Osteoblast (primary cell): ENCODE results near the gene ALDOA. TPM values are rescaled to one million over a fixed set of nuclear protein-coding genes. Genes with fewer than 3 reads are reported as not detected.

ENCODE experiments used
- DNase-seq: peaks from one replicate; pipeline ENCODE4 v3.0.0; 2011; ENCODE audit warnings: low spot score, mixed read lengths; ENCODE audit not compliant: insufficient read length; ENCODE audit errors: missing footprints
- H2AFZ ChIP-seq: 2 replicates; pipeline ENCODE4 v1.6.0; 2011; ENCODE audit warnings: mild to moderate bottlenecking, low read length
- H3K27ac ChIP-seq: 2 replicates; pipeline ENCODE4 v1.5.1; 2011; ENCODE audit warnings: mild to moderate bottlenecking, low read depth, low read length, moderate library complexity
- H3K27me3 ChIP-seq: 2 replicates; pipeline ENCODE4 v1.6.0; 2012; ENCODE audit warnings: mild to moderate bottlenecking, control low read depth, inconsistent platforms, low read length, moderate library complexity; ENCODE audit not compliant: insufficient read depth
- H3K36me3 ChIP-seq: 2 replicates; pipeline ENCODE4 v1.5.1; 2011; ENCODE audit warnings: mild to moderate bottlenecking, low read length, control low read depth, moderate library complexity; ENCODE audit not compliant: insufficient read depth
- H3K4me1 ChIP-seq: 2 replicates; pipeline ENCODE4 v1.5.1; 2011; ENCODE audit warnings: mild to moderate bottlenecking, low read length, control low read depth, moderate library complexity; ENCODE audit not compliant: insufficient read depth
- H3K4me2 ChIP-seq: 2 replicates; pipeline ENCODE4 v1.6.0; 2011; ENCODE audit warnings: mild to moderate bottlenecking, low read length; ENCODE audit not compliant: insufficient read depth
- H3K4me3 ChIP-seq: fragments of 200-600 bp; sonication (generic); 3 replicates; pipeline ENCODE4 v1.5.1; 2012; ENCODE audit warnings: mild to moderate bottlenecking, low read length, inconsistent platforms; ENCODE audit not compliant: insufficient read depth
- H3K79me2 ChIP-seq: 2 replicates; pipeline ENCODE4 v1.6.0; 2012; ENCODE audit warnings: mild to moderate bottlenecking, low read length, control low read depth, inconsistent platforms; ENCODE audit not compliant: insufficient read depth
- H3K9me3 ChIP-seq: 2 replicates; pipeline ENCODE4 v1.5.1; 2011; ENCODE audit warnings: low read depth, low read length, control low read depth
- H4K20me1 ChIP-seq: 2 replicates; pipeline ENCODE4 v1.6.0; 2012; ENCODE audit warnings: mild to moderate bottlenecking, low read length, control low read depth; ENCODE audit not compliant: insufficient read depth
- total RNA-seq: library from RNA; depleted of rRNA; stranded (reverse); fragments of >200 nt; gene quantifications from 2 replicates; pipeline ENCODE4 v1.2.3, GENCODE V29; 2012
- TF ChIP-seq, protein P1 (sequence below): IDR thresholded peaks from 2 replicates; pipeline ENCODE4 v1.5.1; 2011; ENCODE audit warnings: mild to moderate bottlenecking, low read depth, low read length, moderate library complexity; ENCODE audit errors: extremely low read depth

The ALDOA gene
- total RNA-seq, 1 donor, result 705 TPM

- no peak overlapping the region for H3K4me2 ChIP-seq
These were observed 10.5 kb upstream of the ALDOA start for GRCh38 chr16:30054959-30055553.

GRCh38 chr16:30060346-30060745, 5.2 kb upstream of the ALDOA start:
- Histone ChIP-seq H2AFZ (no peak overlapping the region), H3K27ac (no peak overlapping the region), H3K27me3 (no peaks in the 10 kb centered on the region), H3K79me2 (peaks cover 5% of the 10 kb centered on the region), H3K4me3 (no peak overlapping the region), H3K9me3 (no peaks in the 10 kb centered on the region), H3K4me2 (no peak overlapping the region), H3K36me3 (peaks cover 23% of the 10 kb centered on the region), H4K20me1 (no peaks in the 10 kb centered on the region), H3K4me1 (peaks cover 18% of the 10 kb centered on the region)
- TF ChIP-seq, protein P1, sequence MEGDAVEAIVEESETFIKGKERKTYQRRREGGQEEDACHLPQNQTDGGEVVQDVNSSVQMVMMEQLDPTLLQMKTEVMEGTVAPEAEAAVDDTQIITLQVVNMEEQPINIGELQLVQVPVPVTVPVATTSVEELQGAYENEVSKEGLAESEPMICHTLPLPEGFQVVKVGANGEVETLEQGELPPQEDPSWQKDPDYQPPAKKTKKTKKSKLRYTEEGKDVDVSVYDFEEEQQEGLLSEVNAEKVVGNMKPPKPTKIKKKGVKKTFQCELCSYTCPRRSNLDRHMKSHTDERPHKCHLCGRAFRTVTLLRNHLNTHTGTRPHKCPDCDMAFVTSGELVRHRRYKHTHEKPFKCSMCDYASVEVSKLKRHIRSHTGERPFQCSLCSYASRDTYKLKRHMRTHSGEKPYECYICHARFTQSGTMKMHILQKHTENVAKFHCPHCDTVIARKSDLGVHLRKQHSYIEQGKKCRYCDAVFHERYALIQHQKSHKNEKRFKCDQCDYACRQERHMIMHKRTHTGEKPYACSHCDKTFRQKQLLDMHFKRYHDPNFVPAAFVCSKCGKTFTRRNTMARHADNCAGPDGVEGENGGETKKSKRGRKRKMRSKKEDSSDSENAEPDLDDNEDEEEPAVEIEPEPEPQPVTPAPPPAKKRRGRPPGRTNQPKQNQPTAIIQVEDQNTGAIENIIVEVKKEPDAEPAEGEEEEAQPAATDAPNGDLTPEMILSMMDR, result no peak
- DNase-seq, result peak; percentile 45

More at GRCh38 chr16:30054959-30055553, 10.5 kb upstream of the ALDOA start:
- Histone ChIP-seq H3K36me3 (peaks cover 13% of the 10 kb centered on the region), H3K27me3 (no peaks in the 10 kb centered on the region), H3K4me1 (peaks cover 23% of the 10 kb centered on the region), H3K4me3 (no peak overlapping the region), H3K27ac (no peak overlapping the region), H2AFZ (no peak overlapping the region), H3K9me3 (no peaks in the 10 kb centered on the region), H4K20me1 (no peaks in the 10 kb centered on the region), H3K79me2 (peaks cover 11% of the 10 kb centered on the region)
- TF ChIP-seq, protein P1, result peak; percentile 49
- DNase-seq, result peak; percentile 82

DNA sequence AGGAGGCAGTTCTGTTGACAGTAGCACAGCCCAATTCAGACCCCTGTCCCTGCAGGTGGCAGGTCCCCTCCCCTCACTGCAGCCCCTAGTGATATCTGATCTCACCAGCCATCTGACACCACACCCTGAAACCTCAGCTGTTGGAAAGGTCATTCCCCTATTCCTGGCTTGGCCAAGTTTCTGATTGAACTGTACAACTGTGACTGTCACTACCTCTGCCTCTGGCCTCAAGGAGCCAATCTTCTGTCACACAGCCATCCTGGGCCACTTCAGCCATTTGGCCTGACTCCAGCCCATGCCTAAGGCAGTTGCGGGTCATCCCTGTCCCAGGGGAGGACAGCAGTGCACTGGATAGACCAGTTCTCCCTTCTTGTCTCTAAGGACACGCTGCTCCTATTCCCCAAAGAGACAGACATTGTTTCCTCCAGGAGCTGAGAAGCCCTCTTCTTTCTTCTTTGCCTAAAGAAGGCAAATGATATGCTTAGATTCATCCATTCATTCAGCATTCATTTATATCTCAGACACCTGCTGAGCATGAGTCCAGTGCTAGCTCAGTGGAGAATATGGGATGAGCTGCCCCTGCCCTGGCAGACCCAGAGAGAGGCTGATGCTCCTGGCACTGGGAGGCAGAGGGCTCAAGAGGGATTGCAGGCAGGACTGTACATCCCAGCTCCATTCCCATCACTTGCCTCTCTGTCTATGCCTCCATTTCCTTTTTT, 4.6 kb upstream of the ALDOA start:
- Histone ChIP-seq H3K27me3 (no peaks in the 10 kb centered on the region), H3K4me1 (peaks cover 18% of the 10 kb centered on the region), H3K36me3 (peaks cover 23% of the 10 kb centered on the region), H3K79me2 (peaks cover 9% of the 10 kb centered on the region), H4K20me1 (peaks cover 4% of the 10 kb centered on the region), H3K4me3 (no peak overlapping the region), H2AFZ (no peak overlapping the region), H3K9me3 (no peaks in the 10 kb centered on the region), H3K4me2 (no peak overlapping the region), H3K27ac (no peak overlapping the region)
- DNase-seq, result peak; percentile 49
- TF ChIP-seq, protein P1, result no peak

DNA sequence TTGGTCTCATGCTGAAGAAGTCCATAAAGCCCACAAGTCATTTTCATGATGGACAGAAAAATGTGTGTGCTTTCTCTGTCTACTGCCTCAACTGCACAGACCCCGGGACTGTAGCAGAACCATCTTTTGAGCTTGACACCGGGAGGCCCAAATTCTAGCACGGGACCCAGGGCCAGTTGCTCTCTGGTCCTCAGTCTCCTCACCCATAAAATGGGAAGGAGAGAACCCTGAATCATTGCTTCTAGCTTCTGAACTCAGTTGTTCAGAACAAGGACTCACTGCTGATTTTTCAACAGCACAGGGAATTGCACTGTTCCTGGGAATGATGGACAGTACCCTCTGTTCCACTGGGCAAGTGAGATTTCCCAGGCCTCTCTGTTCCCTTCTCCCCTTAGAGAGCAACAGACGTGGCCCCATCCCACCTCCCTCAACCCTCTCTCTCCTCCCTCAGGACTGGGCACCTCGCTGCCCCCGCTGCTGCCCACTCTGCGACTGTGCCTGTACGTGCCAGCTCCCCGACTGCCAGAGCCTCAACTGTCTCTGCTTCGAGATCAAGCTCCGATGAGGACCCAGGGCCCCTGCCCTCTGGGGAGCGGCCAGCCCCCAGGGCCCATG, 2.2 kb upstream of the ALDOA start:
- Histone ChIP-seq H3K79me2 (peaks cover 31% of the 10 kb centered on the region), H3K4me1 (peaks cover 34% of the 10 kb centered on the region), H2AFZ (peak overlapping the region; percentile 83), H3K27ac (peak overlapping the region; percentile 96), H3K9me3 (no peaks in the 10 kb centered on the region), H3K27me3 (no peaks in the 10 kb centered on the region), H3K4me2 (peak overlapping the region; percentile 93), H4K20me1 (peaks cover 27% of the 10 kb centered on the region), H3K4me3 (peak overlapping the region; percentile 95), H3K36me3 (peaks cover 38% of the 10 kb centered on the region)
- TF ChIP-seq, protein P1, result no peak
- peak; percentile 76 for DNase-seq
